ENCODE measurements around the gene GPR85.
"Not testable (repeated sequence)": the region's sequence is repeated elsewhere in the genome, so short reads cannot be mapped to it uniquely, and the experiment has no call there.

GPR85 gene

GRCh38 chr7:113083816-113084495 is 2.7 kb downstream of the GPR85 start:
- DNase-seq, result no peak

- DNase-seq, result no peak
These were observed 3.4 kb downstream of the GPR85 start for GRCh38 chr7:113083132-113083815.

- DNase-seq, result no peak
These were observed 8.3 kb downstream of the GPR85 start for GRCh38 chr7:113078331-113078730.

GRCh38 chr7:113076703-113077102 is 9.9 kb downstream of the GPR85 start:
- no peak for DNase-seq

GRCh38 chr7:113071465-113071864 is 15.2 kb downstream of the GPR85 start:
- DNase-seq, result peak; percentile 60 to 61

GRCh38 chr7:113062499-113062898 is 24.1 kb downstream of the GPR85 start:
- no peak for DNase-seq

GRCh38 chr7:113060100-113060499 is 26.5 kb downstream of the GPR85 start:
- no peak for DNase-seq

- no peak for DNase-seq
These were observed 31.7 kb downstream of the GPR85 start for GRCh38 chr7:113054938-113055337.

- DNase-seq, result not testable (repeated sequence)
These were observed 32.4 kb downstream of the GPR85 start for GRCh38 chr7:113054272-113054671.

- not testable (repeated sequence) for DNase-seq
These were observed 37.4 kb downstream of the GPR85 start for GRCh38 chr7:113049221-113049620.

GRCh38 chr7:113046453-113046852 is 40.2 kb downstream of the GPR85 start:
- DNase-seq, result no peak

- DNase-seq, result no peak
These were observed 41.2 kb downstream of the GPR85 start for GRCh38 chr7:113045379-113045778.

GRCh38 chr7:113044394-113044793 is 42.2 kb downstream of the GPR85 start:
- DNase-seq, result no peak

- DNase-seq, result no peak
These were observed 45.8 kb downstream of the GPR85 start for GRCh38 chr7:113040849-113041248.

- DNase-seq, result no peak
These were observed 52.7 kb downstream of the GPR85 start for GRCh38 chr7:113033959-113034358.
